Lower leg skin (tissue), 3 donors: Measurements from ENCODE around the gene CAP1.

Experiments
- POLR2A ChIP-seq, 2 donors: fragments of 450-650 bp; IDR thresholded peaks; one replicate each; pipeline ENCODE4 v1.6.1; 2016 to 2017; ENCODE audit warnings: antibody characterized with exemption in 2 of 2, mild to moderate bottlenecking in 1 of 2, moderate library complexity in 1 of 2
- TF ChIP-seq, protein P1 (sequence below), 3 donors: fragments of 450-650 bp; IDR thresholded peaks; one replicate each; pipeline ENCODE4 v1.5.1; 2016; ENCODE audit warnings: antibody characterized with exemption in 3 of 3, mild to moderate bottlenecking in 3 of 3, moderate library complexity in 2 of 3

DNA sequence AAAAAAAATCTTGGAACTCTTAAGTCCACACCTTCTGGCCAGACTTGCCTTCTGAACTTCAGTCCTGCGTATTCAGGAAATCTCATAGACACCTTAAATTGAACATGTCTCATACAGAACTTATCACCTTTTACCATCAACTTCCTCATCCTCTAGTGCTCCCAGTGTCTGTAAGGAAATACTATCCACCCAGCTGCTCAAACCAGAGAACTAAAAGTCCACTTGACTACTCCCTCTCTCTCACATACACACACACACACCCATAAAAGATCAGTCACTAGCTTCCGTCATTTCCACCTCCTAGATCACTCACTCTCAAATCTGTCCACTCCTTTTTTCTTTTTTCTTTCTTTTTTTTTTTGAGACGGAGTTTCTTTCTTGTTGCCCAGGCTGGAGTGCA is 10.9 kb upstream of the CAP1 start:
- TF ChIP-seq POLR2A (IDR thresholded peaks at IDR 0.05) = no peak
- TF ChIP-seq, protein P1, sequence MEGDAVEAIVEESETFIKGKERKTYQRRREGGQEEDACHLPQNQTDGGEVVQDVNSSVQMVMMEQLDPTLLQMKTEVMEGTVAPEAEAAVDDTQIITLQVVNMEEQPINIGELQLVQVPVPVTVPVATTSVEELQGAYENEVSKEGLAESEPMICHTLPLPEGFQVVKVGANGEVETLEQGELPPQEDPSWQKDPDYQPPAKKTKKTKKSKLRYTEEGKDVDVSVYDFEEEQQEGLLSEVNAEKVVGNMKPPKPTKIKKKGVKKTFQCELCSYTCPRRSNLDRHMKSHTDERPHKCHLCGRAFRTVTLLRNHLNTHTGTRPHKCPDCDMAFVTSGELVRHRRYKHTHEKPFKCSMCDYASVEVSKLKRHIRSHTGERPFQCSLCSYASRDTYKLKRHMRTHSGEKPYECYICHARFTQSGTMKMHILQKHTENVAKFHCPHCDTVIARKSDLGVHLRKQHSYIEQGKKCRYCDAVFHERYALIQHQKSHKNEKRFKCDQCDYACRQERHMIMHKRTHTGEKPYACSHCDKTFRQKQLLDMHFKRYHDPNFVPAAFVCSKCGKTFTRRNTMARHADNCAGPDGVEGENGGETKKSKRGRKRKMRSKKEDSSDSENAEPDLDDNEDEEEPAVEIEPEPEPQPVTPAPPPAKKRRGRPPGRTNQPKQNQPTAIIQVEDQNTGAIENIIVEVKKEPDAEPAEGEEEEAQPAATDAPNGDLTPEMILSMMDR (IDR thresholded peaks at IDR 0.05) = no peak
